Measurements from ENCODE around the gene OBSCN.

OBSCN gene

DNA sequence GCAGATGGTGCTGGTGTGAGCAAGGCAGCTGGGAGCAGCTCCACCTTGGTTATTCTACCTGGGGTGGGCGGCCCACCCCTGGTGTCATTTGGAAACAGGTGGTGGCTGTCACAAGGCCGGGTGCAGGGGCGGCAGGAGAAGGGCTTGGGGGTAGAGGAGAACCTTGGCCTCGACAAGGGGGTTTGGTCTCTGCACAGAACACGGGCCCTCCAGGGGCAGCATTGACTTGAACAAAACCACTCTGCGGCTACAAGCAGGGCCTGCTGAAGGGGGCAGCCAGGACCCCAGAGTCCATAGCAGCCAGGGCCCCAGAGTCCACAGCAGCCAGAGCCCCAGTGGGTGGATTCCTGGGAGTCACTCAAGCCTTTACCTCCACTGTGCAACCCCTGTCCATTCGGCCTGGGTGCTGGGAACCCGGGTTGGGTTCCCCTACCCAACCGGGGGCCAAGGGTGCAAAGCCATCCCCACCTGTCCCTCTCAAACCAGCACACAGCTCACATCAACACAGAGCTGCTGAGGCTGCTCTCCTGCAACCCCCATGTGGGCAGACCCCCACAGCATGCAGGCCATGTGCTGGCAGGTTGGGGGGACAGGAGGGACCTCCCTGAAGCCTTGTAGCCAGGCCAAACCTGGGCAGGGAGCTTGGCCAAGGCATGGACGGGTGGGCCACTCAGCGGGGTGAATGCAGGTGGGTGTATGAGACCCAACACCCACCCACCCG is 191.1 kb downstream of the OBSCN start:
- Histone ChIP-seq H3K4me3 (ENCODE audit: insufficient read depth in 1 of 2, low read depth in 1 of 2, low read length in 2 of 2) (no peak overlapping the region), H2BK15ac (ENCODE audit: low read depth, poor library complexity, severe bottlenecking) (no peak overlapping the region), H3K9me3 (ENCODE audit: control insufficient read depth, low read length) (no peaks in the 10 kb centered on the region), H2BK5ac (ENCODE audit: low read depth, low read length, poor library complexity, severe bottlenecking) (no peak overlapping the region), H4K8ac (ENCODE audit: low read length) (no peak overlapping the region), H3K14ac (ENCODE audit: low read length in 2 of 2) (no peak overlapping the region), H3K4me2 (ENCODE audit: low read length, poor library complexity, severe bottlenecking) (no peak overlapping the region), H2BK12ac (ENCODE audit: low read length in 2 of 2) (no peak overlapping the region), H3K4me1 (ENCODE audit: control insufficient read depth, insufficient read depth, low read depth, low read length) (peaks cover 15% of the 10 kb centered on the region), H3K9ac (ENCODE audit: low read length) (no peak overlapping the region), H3K18ac (ENCODE audit: low read depth in 1 of 2, low read length in 2 of 2) (no peak overlapping the region), H3K27me3 (ENCODE audit: control insufficient read depth in 1 of 2, insufficient read depth in 1 of 2, low read length in 2 of 2) (no peaks in the 10 kb centered on the region), H4K91ac (ENCODE audit: low read length) (no peak overlapping the region), H2BK120ac (ENCODE audit: low read depth, low read length) (no peak overlapping the region), H2AFZ (ENCODE audit: low read depth, low read length) (no peak overlapping the region), H3K27ac (ENCODE audit: low read length, poor library complexity, severe bottlenecking) (no peak overlapping the region), H3K36me3 (ENCODE audit: control insufficient read depth in 1 of 2, insufficient read depth in 2 of 2, low read depth in 1 of 2, low read length in 2 of 2) (peaks cover 49 to 89% of the 10 kb centered on the region in 2 experiments), H3K79me1 (replicated peaks; ENCODE audit: low read length, poor library complexity, severe bottlenecking) (peaks cover 67% of the 10 kb centered on the region), H3K4ac (ENCODE audit: low read depth in 1 of 2, low read length in 2 of 2) (no peak overlapping the region), H2AK5ac (ENCODE audit: low read length, severe bottlenecking) (no peak overlapping the region), H3K23ac (ENCODE audit: low read length in 2 of 2) (no peak overlapping the region)
- 97% methylated on average over 11 of the region's 12 CpGs for WGBS
- no peak for DNase-seq

DNA sequence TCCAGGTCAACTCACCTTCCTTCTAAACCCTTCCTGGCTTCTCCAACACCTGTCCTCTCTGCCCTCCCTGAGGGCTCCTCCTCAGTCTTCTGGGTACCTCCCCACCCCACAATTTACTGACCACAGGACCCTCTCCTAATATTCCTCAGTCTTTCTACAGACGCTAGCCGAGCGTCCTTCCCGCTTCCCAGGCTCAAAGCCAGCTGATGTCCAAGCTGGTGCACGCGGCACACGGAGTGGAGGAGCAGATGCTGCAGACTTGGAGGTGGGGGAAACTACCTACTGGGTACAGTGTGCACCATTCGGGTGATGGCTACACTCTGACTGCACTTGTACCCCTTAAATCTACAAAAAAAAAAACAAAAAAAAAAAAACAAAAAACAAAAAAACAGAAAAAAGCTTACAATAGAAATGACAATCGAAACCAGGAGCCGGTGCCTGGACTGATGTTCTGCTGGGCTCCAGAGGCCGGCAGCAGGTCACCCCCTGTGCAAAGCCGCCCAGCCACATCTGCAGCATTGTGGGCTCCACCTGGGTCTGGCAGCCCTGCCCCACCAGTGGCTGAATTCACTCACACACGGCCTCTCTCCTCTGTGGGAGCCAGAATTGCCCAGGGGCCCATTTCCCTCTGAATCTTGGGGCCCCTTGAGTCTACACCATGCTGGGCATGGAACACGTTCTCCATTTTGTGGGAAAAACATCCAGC is 191.8 kb downstream of the OBSCN start:
- H3K79me1 ChIP-seq (replicated peaks; ENCODE audit: low read length, poor library complexity, severe bottlenecking) = peaks cover 66% of the 10 kb centered on the region
- H3K4ac ChIP-seq (ENCODE audit: low read depth in 1 of 2, low read length in 2 of 2) = no peak overlapping the region
- H3K36me3 ChIP-seq (ENCODE audit: control insufficient read depth in 1 of 2, insufficient read depth in 2 of 2, low read depth in 1 of 2, low read length in 2 of 2) = peaks cover 43 to 86% of the 10 kb centered on the region in 2 experiments
- DNase-seq = no peak
- 95% methylated on average over 12 of the region's 14 CpGs for WGBS
- no peak overlapping the region for H3K14ac ChIP-seq (ENCODE audit: low read length in 2 of 2)
- H4K91ac ChIP-seq (ENCODE audit: low read length) = no peak overlapping the region
- H3K9ac ChIP-seq (ENCODE audit: low read length) = no peak overlapping the region
- peaks cover 16% of the 10 kb centered on the region for H3K4me1 ChIP-seq (ENCODE audit: control insufficient read depth, insufficient read depth, low read depth, low read length)
- no peak overlapping the region for H3K18ac ChIP-seq (ENCODE audit: low read depth in 1 of 2, low read length in 2 of 2)
- no peak overlapping the region for H3K4me3 ChIP-seq (ENCODE audit: insufficient read depth in 1 of 2, low read depth in 1 of 2, low read length in 2 of 2)
- H3K4me2 ChIP-seq (ENCODE audit: low read length, poor library complexity, severe bottlenecking) = no peak overlapping the region
- H2AK5ac ChIP-seq (ENCODE audit: low read length, severe bottlenecking) = no peak overlapping the region
- H3K27me3 ChIP-seq (ENCODE audit: control insufficient read depth in 1 of 2, insufficient read depth in 1 of 2, low read length in 2 of 2) = no peaks in the 10 kb centered on the region
- H2BK5ac ChIP-seq (ENCODE audit: low read depth, low read length, poor library complexity, severe bottlenecking) = no peak overlapping the region
- no peak overlapping the region for H4K8ac ChIP-seq (ENCODE audit: low read length)
- no peak overlapping the region for H2BK12ac ChIP-seq (ENCODE audit: low read length in 2 of 2)
- H2BK15ac ChIP-seq (ENCODE audit: low read depth, poor library complexity, severe bottlenecking) = no peak overlapping the region
- no peak overlapping the region for H3K23ac ChIP-seq (ENCODE audit: low read length in 2 of 2)
- no peak overlapping the region for H3K27ac ChIP-seq (ENCODE audit: low read length, poor library complexity, severe bottlenecking)
- H2BK120ac ChIP-seq (ENCODE audit: low read depth, low read length) = no peak overlapping the region
- no peaks in the 10 kb centered on the region for H3K9me3 ChIP-seq (ENCODE audit: control insufficient read depth, low read length)
- no peak overlapping the region for H2AFZ ChIP-seq (ENCODE audit: low read depth, low read length)

DNA sequence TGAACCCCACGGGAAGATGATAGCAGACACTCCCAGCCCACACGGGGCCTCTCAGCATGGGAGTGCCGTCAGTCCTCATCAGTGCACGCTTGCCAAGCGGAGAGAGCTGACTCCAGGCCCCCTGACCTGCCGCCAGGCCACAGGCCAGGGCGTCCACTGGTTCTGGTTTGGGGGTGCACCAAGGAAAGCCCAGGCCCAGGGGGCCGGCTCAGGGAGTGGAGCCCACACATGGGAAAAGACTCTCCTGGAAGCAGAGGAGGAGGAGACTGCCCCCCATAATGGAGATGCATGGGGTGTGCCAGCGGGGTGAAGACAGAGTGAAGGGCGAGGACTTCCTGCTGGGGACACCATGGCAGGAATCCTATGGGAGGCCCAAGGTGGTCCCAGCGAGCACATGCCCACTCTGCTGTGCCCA is 192.4 kb downstream of the OBSCN start:
- 94% methylated on average over 11 of the region's 11 CpGs for WGBS
- Histone ChIP-seq H3K4me3 (ENCODE audit: insufficient read depth in 1 of 2, low read depth in 1 of 2, low read length in 2 of 2) (no peak overlapping the region), H3K27ac (ENCODE audit: low read length, poor library complexity, severe bottlenecking) (no peak overlapping the region), H3K79me1 (replicated peaks; ENCODE audit: low read length, poor library complexity, severe bottlenecking) (peaks cover 62% of the 10 kb centered on the region), H2BK12ac (ENCODE audit: low read length in 2 of 2) (no peak overlapping the region), H2AFZ (ENCODE audit: low read depth, low read length) (no peak overlapping the region), H3K27me3 (ENCODE audit: control insufficient read depth in 1 of 2, insufficient read depth in 1 of 2, low read length in 2 of 2) (no peaks in the 10 kb centered on the region), H4K8ac (ENCODE audit: low read length) (no peak overlapping the region), H3K9ac (ENCODE audit: low read length) (no peak overlapping the region), H3K9me3 (ENCODE audit: control insufficient read depth, low read length) (no peaks in the 10 kb centered on the region), H3K4me1 (ENCODE audit: control insufficient read depth, insufficient read depth, low read depth, low read length) (peaks cover 17% of the 10 kb centered on the region), H3K36me3 (ENCODE audit: control insufficient read depth in 1 of 2, insufficient read depth in 2 of 2, low read depth in 1 of 2, low read length in 2 of 2) (peaks cover 41 to 80% of the 10 kb centered on the region in 2 experiments), H3K14ac (ENCODE audit: low read length in 2 of 2) (no peak overlapping the region), H2BK5ac (ENCODE audit: low read depth, low read length, poor library complexity, severe bottlenecking) (no peak overlapping the region), H3K18ac (ENCODE audit: low read depth in 1 of 2, low read length in 2 of 2) (no peak overlapping the region), H2BK15ac (ENCODE audit: low read depth, poor library complexity, severe bottlenecking) (no peak overlapping the region), H4K91ac (ENCODE audit: low read length) (no peak overlapping the region), H3K4me2 (ENCODE audit: low read length, poor library complexity, severe bottlenecking) (no peak overlapping the region), H2BK120ac (ENCODE audit: low read depth, low read length) (no peak overlapping the region), H2AK5ac (ENCODE audit: low read length, severe bottlenecking) (no peak overlapping the region), H3K4ac (ENCODE audit: low read depth in 1 of 2, low read length in 2 of 2) (no peak overlapping the region), H3K23ac (ENCODE audit: low read length in 2 of 2) (no peak overlapping the region)
- DNase-seq = no peak

DNA sequence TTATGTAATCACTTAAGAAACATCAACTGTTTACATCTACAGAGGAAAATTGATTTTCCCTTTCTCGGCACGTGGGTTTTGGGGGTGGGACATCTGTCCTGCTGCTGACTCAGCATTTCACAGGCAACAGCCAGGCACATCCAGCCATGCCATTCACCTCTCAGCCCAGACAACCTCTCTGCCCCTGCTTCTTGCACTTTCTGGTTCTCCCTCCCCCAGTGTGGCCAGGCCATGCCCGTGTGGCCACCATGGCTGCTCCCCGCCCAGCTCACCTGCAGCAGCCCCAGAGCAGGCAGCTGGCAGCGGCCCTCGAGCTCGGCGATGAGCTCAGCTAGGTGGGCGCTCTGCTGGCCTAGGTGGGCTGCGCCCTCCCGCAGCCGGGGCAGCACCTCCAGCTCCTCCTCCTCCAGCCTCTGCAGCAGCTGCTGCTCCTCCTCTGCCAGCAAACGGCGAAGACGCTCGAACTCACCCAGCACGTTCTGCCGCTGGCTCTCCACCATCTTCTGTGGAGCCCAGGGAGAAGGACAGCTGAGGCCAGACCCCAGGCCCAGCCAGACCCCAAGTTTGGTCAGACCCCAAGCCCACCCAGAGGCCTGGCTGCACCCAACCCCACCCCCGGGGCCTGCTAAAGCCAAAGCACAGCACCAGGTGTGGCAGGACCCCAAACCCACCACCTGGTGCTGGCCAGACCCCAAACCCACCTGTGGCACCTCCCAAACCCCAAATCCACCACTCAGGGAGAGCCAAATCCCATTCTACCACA is 193.0 kb downstream of the OBSCN start:
- H2BK120ac ChIP-seq (ENCODE audit: low read depth, low read length) = no peak overlapping the region
- no peak overlapping the region for H3K23ac ChIP-seq (ENCODE audit: low read length in 2 of 2)
- H3K4me3 ChIP-seq (ENCODE audit: insufficient read depth in 1 of 2, low read depth in 1 of 2, low read length in 2 of 2) = no peak overlapping the region
- H2BK15ac ChIP-seq (ENCODE audit: low read depth, poor library complexity, severe bottlenecking) = no peak overlapping the region
- no peak for DNase-seq
- no peak overlapping the region for H2BK12ac ChIP-seq (ENCODE audit: low read length in 2 of 2)
- peak overlapping the region; percentile 27 for H4K8ac ChIP-seq (ENCODE audit: low read length)
- no peak overlapping the region for H3K9ac ChIP-seq (ENCODE audit: low read length)
- no peak overlapping the region for H3K4ac ChIP-seq (ENCODE audit: low read depth in 1 of 2, low read length in 2 of 2)
- H2AFZ ChIP-seq (ENCODE audit: low read depth, low read length) = no peak overlapping the region
- no peaks in the 10 kb centered on the region for H3K9me3 ChIP-seq (ENCODE audit: control insufficient read depth, low read length)
- no peak overlapping the region for H2AK5ac ChIP-seq (ENCODE audit: low read length, severe bottlenecking)
- peak overlapping the region; percentile 34 for H4K91ac ChIP-seq (ENCODE audit: low read length)
- H3K4me2 ChIP-seq (ENCODE audit: low read length, poor library complexity, severe bottlenecking) = no peak overlapping the region
- H3K18ac ChIP-seq (ENCODE audit: low read depth in 1 of 2, low read length in 2 of 2) = no peak overlapping the region
- no peak overlapping the region for H3K27ac ChIP-seq (ENCODE audit: low read length, poor library complexity, severe bottlenecking)
- H3K4me1 ChIP-seq (ENCODE audit: control insufficient read depth, insufficient read depth, low read depth, low read length) = peaks cover 20% of the 10 kb centered on the region
- no peak overlapping the region for H3K14ac ChIP-seq (ENCODE audit: low read length in 2 of 2)
- H3K27me3 ChIP-seq (ENCODE audit: control insufficient read depth in 1 of 2, insufficient read depth in 1 of 2, low read length in 2 of 2) = no peaks in the 10 kb centered on the region
- WGBS = 94% methylated on average over 19 of the region's 19 CpGs
- peaks cover 37 to 74% of the 10 kb centered on the region in 2 experiments for H3K36me3 ChIP-seq (ENCODE audit: control insufficient read depth in 1 of 2, insufficient read depth in 2 of 2, low read depth in 1 of 2, low read length in 2 of 2)
- no peak overlapping the region for H2BK5ac ChIP-seq (ENCODE audit: low read depth, low read length, poor library complexity, severe bottlenecking)
- peaks cover 61% of the 10 kb centered on the region for H3K79me1 ChIP-seq (replicated peaks; ENCODE audit: low read length, poor library complexity, severe bottlenecking)
